GM13977 (cell line): ENCODE data around the gene P3H1.

Experiments used
- DNase-seq: peaks from one replicate; pipeline ENCODE4 v3.0.0; 2012; ENCODE audit warnings: low spot score
- in situ Hi-C: fragments of 300-500 bp; cut with MboI; formaldehyde crosslinking; loops from one replicate; pipeline ENCODE4 v1.12.0; 2022; ENCODE audit warnings: low sequenced_read_pairs, low pct_unique_long_range_greater_than_20kb, mixed read lengths, inconsistent platforms; ENCODE audit not compliant: unreplicated experiment
- TF ChIP-seq, protein P1 (sequence below): IDR thresholded peaks from 2 replicates; pipeline ENCODE4 v1.5.1; 2012; ENCODE audit warnings: mild to moderate bottlenecking, control low read depth; ENCODE audit not compliant: insufficient read depth; ENCODE audit errors: extremely low read depth, missing control alignments

Gene P3H1

DNA sequence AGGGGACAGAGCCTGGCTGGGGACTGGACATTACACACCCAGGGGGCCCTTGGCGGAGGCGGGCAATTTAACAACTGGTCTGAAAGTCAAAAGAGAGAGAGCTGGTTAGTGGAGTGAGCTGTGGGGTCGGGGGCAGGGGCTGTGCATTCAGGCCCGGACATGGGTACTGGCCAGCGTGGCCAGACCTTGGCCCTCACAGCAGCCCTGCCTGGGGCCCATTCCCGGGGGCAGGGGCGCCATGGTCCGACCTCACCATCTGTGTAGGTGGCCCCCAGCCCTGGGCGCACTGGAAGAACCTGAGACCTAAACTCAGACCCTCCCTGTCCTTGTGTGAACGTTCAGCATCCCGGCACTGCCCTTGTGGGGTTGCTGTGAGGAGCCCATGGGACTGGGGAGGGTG lies 31.8 kb downstream of the P3H1 start:
- in situ Hi-C loops: loop anchor here (25.0 kb wide), 1 partner anchor 398 kb away; the partner anchor contains the start of gene FOXJ3
- TF ChIP-seq, protein P1, sequence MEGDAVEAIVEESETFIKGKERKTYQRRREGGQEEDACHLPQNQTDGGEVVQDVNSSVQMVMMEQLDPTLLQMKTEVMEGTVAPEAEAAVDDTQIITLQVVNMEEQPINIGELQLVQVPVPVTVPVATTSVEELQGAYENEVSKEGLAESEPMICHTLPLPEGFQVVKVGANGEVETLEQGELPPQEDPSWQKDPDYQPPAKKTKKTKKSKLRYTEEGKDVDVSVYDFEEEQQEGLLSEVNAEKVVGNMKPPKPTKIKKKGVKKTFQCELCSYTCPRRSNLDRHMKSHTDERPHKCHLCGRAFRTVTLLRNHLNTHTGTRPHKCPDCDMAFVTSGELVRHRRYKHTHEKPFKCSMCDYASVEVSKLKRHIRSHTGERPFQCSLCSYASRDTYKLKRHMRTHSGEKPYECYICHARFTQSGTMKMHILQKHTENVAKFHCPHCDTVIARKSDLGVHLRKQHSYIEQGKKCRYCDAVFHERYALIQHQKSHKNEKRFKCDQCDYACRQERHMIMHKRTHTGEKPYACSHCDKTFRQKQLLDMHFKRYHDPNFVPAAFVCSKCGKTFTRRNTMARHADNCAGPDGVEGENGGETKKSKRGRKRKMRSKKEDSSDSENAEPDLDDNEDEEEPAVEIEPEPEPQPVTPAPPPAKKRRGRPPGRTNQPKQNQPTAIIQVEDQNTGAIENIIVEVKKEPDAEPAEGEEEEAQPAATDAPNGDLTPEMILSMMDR: no peak
- no peak for DNase-seq

DNA sequence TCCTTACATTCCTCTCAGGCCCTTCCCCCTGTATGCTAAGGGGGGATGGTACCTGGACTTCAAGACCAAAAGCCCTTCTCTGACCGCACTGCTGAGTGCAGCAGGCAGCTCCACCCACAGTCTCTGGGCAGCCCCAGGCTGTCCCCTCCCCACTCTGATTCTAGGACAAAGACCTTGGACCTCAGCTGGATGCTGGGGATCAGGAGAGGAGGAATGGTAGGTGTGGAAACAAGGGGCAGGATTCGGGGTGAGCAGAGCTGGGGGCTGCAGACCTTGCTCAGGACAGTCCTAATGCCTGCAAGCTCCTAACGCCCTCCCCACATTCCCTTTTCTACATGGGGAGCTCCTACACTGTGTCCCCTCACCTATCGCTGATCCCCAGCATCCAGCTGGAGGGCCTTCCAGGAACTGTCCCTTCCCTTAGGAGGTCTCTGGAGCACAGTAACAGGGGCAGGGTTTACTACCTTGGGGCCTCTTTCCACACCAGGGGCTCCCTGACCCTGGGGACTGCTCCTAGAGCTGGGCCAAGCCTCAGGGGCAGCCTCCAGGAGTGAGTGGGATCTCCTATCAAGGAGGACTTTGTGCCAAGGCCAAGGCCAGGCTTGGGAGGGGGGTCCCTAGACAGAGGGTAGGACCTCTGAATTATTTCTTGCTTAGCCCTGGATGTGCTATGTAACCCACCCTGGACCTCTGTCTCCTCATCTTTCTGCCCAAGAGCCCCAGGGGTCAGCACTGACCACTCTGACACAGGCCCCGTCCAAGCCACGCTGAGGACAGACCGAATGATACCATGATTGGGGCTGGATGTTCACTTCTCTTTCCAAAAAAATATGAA lies 32.4 kb downstream of the P3H1 start:
- TF ChIP-seq, protein P1: no peak
- DNase-seq: no peak
- in situ Hi-C loops: loop anchor here (25.0 kb wide), 1 partner anchor 397 kb away; the partner anchor contains the start of gene FOXJ3

DNA sequence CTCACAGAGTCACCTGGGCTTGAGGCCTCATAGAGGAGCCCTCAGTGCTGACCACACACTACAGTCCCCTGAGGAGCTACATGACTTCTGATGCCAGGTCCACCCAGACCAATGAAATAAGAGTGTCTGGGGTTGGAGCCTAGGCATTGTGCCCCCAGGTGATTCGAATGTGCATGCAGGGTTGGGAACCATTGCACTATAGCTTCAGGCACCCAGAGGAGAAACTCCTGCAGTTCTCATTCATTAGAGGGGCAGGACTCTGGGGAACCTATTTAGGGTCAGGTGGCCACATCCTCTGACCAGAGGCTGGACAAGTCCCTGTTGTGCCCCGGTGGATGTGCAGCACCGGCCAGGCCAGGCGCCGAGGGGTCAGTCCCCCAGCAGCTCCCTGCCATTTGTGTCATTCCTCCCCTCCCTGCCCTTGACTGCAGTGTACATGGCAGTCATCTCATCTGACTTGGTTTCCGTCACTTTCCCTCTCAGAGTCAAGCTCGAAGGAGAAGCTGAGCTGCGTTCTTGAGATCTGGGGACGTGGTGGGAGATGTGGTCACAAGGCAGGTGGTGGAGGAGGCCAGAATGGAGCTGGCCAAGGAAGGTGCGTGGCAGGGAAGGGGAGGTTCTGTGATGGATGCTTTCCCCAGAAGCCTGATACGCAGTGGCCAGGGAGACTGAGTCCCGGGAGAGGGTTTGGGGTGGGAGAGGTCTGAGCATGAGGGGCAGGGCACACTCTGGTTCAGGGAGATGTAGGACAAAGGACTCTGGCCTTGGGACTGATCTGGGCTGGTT lies 33.2 kb downstream of the P3H1 start:
- DNase-seq: peak; percentile 2
- in situ Hi-C loops: loop anchor here (25.0 kb wide), 1 partner anchor 396 kb away; the partner anchor contains the start of gene FOXJ3
- TF ChIP-seq, protein P1: no peak

DNA sequence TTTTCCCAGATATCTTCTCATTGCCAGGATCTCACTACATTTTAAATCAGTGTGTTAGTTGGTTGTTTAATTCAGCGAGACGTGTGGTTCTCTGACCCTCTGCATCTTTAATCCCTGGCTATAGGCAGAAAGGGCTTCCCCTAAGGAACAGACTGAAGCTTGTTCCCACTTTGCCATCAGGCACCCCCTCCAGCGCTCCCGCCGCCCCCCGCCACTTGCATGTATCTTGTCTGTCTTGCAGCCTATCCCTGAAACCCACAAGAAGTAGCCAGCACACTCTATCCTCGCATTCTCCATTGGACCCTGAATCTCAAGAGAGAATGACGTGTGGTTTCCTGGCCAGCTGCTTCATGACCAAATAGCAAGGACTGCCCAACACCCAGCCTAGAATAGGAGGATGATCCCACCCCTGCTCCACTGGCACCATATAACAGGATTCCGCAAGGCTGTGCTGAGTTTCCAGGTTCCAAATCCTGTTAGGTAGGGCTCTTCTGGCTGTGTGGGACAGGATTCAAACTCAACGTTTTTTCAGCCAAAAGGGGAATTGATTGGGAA lies 34.6 kb downstream of the P3H1 start:
- TF ChIP-seq, protein P1: no peak
- in situ Hi-C loops: loop anchor here (25.0 kb wide), 1 partner anchor 395 kb away; the partner anchor contains the start of gene FOXJ3
- no peak for DNase-seq

DNA sequence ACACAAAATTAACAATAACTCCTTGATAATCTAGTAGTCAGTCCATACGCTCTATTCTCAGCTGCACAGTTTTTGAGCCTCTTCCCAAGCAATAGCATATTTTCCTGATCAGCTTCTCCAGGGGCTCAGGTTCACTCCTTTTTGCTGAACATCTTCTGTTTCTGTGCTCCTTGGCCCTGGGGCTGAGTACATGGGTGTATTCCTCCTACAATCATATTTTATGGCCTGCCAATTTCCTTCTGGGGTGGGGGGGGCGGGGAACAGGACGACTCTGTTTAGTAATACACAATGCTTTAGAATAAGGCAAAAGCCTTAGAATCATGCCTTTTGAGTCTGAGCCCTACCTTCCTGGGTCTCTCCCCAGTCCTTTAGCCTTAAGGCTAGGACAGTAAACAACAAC lies 35.2 kb downstream of the P3H1 start:
- in situ Hi-C loops: loop anchor here (25.0 kb wide), 1 partner anchor 394 kb away; the partner anchor contains the start of gene FOXJ3
- DNase-seq: no peak
- TF ChIP-seq, protein P1: no peak

DNA sequence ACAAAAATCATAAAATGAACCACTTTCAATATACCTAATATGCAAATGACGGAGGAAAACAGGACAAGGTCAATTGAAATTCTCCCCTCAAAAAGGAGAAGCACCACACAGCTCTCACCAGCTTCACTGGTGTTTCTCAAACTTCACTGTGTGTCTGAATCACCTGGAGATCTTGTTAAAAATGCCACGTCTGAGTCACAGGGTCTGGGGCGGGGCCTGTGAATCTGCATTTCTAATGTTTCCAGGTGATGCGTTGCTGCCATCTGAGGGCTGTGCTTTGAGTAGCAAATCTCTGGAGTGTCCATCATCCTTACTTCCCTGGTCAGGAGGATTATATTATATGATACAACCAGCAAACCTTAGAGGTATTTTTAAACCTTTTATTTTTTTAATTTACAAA lies 35.8 kb downstream of the P3H1 start:
- TF ChIP-seq, protein P1: peak; percentile 14
- DNase-seq: no peak
- in situ Hi-C loops: loop anchor here (25.0 kb wide), 1 partner anchor 394 kb away; the partner anchor contains the start of gene FOXJ3
